IMR-90 (cell line): Measurements from ENCODE around the gene IFIT5. TPM values are rescaled to one million over a fixed set of nuclear protein-coding genes. Genes with fewer than 3 reads are reported as not detected.

ENCODE experiments used
- ATAC-seq: fragments of 200-7000 bp; cut with Tn5 transposase; 2 replicates; pipeline ENCODE4 v1.9.1; 2020; ENCODE audit warnings: low read depth, mild to moderate bottlenecking, moderate library complexity
- BruUV-seq: library from RNA; stranded (reverse); fragments of 400-500 nt; replicated peaks from 2 replicates; lab custom pipeline; 2021; lab: Mats Ljungman, UMichigan
- CTCF ChIA-PET: fragments of 300-600 bp; formaldehyde crosslinking; extraction: SDS; loops from one replicate; lab custom pipeline; 2021; ENCODE audit warnings: antibody characterized with exemption; lab: Yijun Ruan, JAX
- POLR2A ChIA-PET: fragments of 300-600 bp; sonication (Branson Sonifier 250); formaldehyde crosslinking; loops from one replicate; lab custom pipeline; 2022; ENCODE audit warnings: antibody characterized with exemption; ENCODE audit not compliant: unreplicated experiment; lab: Charles Lee
- DNase-seq: peaks from one replicate; pipeline ENCODE4 v3.0.0; 2013
- H2AFZ ChIP-seq: replicated peaks from 2 replicates; pipeline ENCODE3; 2013; ENCODE audit warnings: low read length, mild to moderate bottlenecking; ENCODE audit not compliant: poor library complexity
- H2AK5ac ChIP-seq: 2 replicates; pipeline ENCODE4 v1.6.1; 2013; ENCODE audit warnings: low read depth, low read length, inconsistent platforms
- H2AK9ac ChIP-seq: replicated peaks from 2 replicates; pipeline ENCODE3; 2013; ENCODE audit warnings: mild to moderate bottlenecking, low read depth, low read length, moderate library complexity; ENCODE audit not compliant: poor library complexity
- H2BK120ac ChIP-seq: 2 replicates; pipeline ENCODE4 v1.6.1; 2013; ENCODE audit warnings: low read depth, low read length, inconsistent platforms
- H2BK15ac ChIP-seq: 3 replicates; pipeline ENCODE4 v1.6.1; 2013; ENCODE audit warnings: low read depth, low read length, inconsistent platforms
- H2BK20ac ChIP-seq: 2 replicates; pipeline ENCODE4 v1.6.1; 2013; ENCODE audit warnings: low read depth, mild to moderate bottlenecking, inconsistent platforms, low read length, moderate library complexity
- H2BK5ac ChIP-seq: 2 replicates; pipeline ENCODE4 v1.6.1; 2013; ENCODE audit warnings: mild to moderate bottlenecking, low read depth, low read length, inconsistent platforms; ENCODE audit not compliant: poor library complexity, severe bottlenecking
- H3K14ac ChIP-seq: replicated peaks from 2 replicates; pipeline ENCODE4 v1.6.1; 2013; ENCODE audit warnings: low read depth, low read length, inconsistent platforms
- H3K18ac ChIP-seq: 2 replicates; pipeline ENCODE4 v1.6.1; 2013; ENCODE audit warnings: low read depth, low read length, control low read depth
- H3K23ac ChIP-seq: 2 replicates; pipeline ENCODE4 v1.6.1; 2013; ENCODE audit warnings: low read depth, low read length, inconsistent platforms
- H3K27ac ChIP-seq: 2 replicates; pipeline ENCODE4 v1.5.1; 2013; ENCODE audit warnings: mild to moderate bottlenecking, control low read depth, low read length; ENCODE audit not compliant: insufficient read depth
- H3K27me3 ChIP-seq: 2 replicates; pipeline ENCODE4 v1.6.1; 2013; ENCODE audit warnings: low read length; ENCODE audit not compliant: control insufficient read depth, insufficient read depth
- H3K36me3 ChIP-seq: 2 replicates; pipeline ENCODE4 v1.6.1; 2013; ENCODE audit warnings: low read length, mixed read lengths; ENCODE audit not compliant: control insufficient read depth, insufficient read depth
- H3K4ac ChIP-seq: 2 replicates; pipeline ENCODE4 v1.6.1; 2013; ENCODE audit warnings: low read depth, low read length, inconsistent platforms
- H3K4me1 ChIP-seq: 2 replicates; pipeline ENCODE4 v1.6.1; 2013; ENCODE audit warnings: low read length, mixed read lengths; ENCODE audit not compliant: control insufficient read depth, insufficient read depth
- H3K4me2 ChIP-seq: 2 replicates; pipeline ENCODE4 v1.6.1; 2013; ENCODE audit warnings: low read depth, mild to moderate bottlenecking, control low read depth, low read length, moderate library complexity
- H3K4me3 ChIP-seq: 2 replicates; pipeline ENCODE4 v1.5.1; 2013; ENCODE audit warnings: low read depth, mild to moderate bottlenecking, control low read depth, low read length, moderate library complexity; ENCODE audit not compliant: insufficient read depth
- H3K56ac ChIP-seq: 2 replicates; pipeline ENCODE4 v1.6.1; 2013; ENCODE audit warnings: low read length, inconsistent platforms; ENCODE audit not compliant: insufficient read depth; ENCODE audit errors: extremely low read depth
- H3K79me1 ChIP-seq, 2 experiments: 2 replicates each; pipeline ENCODE4 v1.6.1; 2013; ENCODE audit warnings: low read length in 2 of 2, inconsistent platforms in 1 of 2, low read depth in 1 of 2
- H3K9ac ChIP-seq: 2 replicates; pipeline ENCODE4 v1.6.1; 2013; ENCODE audit warnings: low read depth, low read length, control low read depth
- H3K9me1 ChIP-seq: 2 replicates; pipeline ENCODE4 v1.6.1; 2013; ENCODE audit warnings: low read length, inconsistent platforms; ENCODE audit not compliant: insufficient read depth
- H3K9me3 ChIP-seq: 2 replicates; pipeline ENCODE4 v1.6.1; 2013; ENCODE audit warnings: low read length; ENCODE audit not compliant: control insufficient read depth, insufficient read depth
- H4K20me1 ChIP-seq: 2 replicates; pipeline ENCODE4 v1.6.1; 2013; ENCODE audit warnings: low read length, inconsistent platforms; ENCODE audit not compliant: insufficient read depth
- H4K5ac ChIP-seq: 2 replicates; pipeline ENCODE4 v1.6.1; 2013; ENCODE audit warnings: mild to moderate bottlenecking, low read depth, low read length, control low read depth
- H4K8ac ChIP-seq, 2 experiments: 2 replicates each; pipeline ENCODE4 v1.6.1; 2013; ENCODE audit warnings: low read depth in 2 of 2, low read length in 2 of 2, control low read depth in 1 of 2, inconsistent platforms in 1 of 2
- H4K91ac ChIP-seq: 2 replicates; pipeline ENCODE4 v1.6.1; 2013; ENCODE audit warnings: low read depth, low read length, inconsistent platforms; ENCODE audit not compliant: insufficient read depth
- CEBPB ChIP-seq: IDR thresholded peaks from 2 replicates; pipeline ENCODE4 v1.6.1; 2012; ENCODE audit warnings: low read depth, low read length, improper control_type of control experiment
- CHD1 ChIP-seq: IDR thresholded peaks from 2 replicates; pipeline ENCODE4 v1.6.1; 2012; ENCODE audit warnings: low read depth, low read length, improper control_type of control experiment
- POLR2A ChIP-seq: IDR thresholded peaks from 2 replicates; pipeline ENCODE4 v1.6.1; 2012; ENCODE audit warnings: mild to moderate bottlenecking, low read depth, low read length
- WGBS, 2 experiments: methylation state at CpG; one replicate each; pipeline versions ENCODE4 v1.1.5 to v1.1.7; 2013; ENCODE audit warnings: missing lambda C conversion rate in 2 of 2; ENCODE audit not compliant: insufficient read length in 1 of 2; ENCODE audit errors: extremely low coverage in 2 of 2; 5-methylcytosine and 5-hydroxymethylcytosine counted together
- dilution Hi-C: fragments of 300-500 bp; cut with HindIII; formaldehyde crosslinking; loops from one replicate; pipeline ENCODE4 v1.14.3; 2018; ENCODE audit warnings: low sequenced_read_pairs; ENCODE audit not compliant: unreplicated experiment
- in situ Hi-C: fragments of 300-500 bp; cut with MboI; formaldehyde crosslinking; loops from 3 replicates; pipeline ENCODE4 v1.14.3; 2019; ENCODE audit warnings: low sequenced_read_pairs, inconsistent platforms, mixed read lengths
- intact Hi-C: fragments of 100-400 bp; cut with micrococcal nuclease; formaldehyde crosslinking; loops from 2 replicates; pipeline ENCODE4 v1.10.0; 2022
- polyA plus RNA-seq, 3 experiments: library from polyadenylated mRNA; depleted of rRNA; stranded (reverse); fragments of >200 nt; gene quantifications; 2 replicates each; pipeline ENCODE4 v1.2.3, GENCODE V29; 2012; ENCODE audit warnings: low replicate concordance in 1 of 3
- total RNA-seq: library from RNA; depleted of rRNA; stranded (reverse); fragments of >200 nt; gene quantifications from 2 replicates; pipeline ENCODE4 v1.2.3, GENCODE V29; 2012

IFIT5 gene
- total and polyA plus RNA-seq, 2 of the 4 experiments (the other 2 are of a cell fraction), result 5.2 to 18.1 TPM

DNA sequence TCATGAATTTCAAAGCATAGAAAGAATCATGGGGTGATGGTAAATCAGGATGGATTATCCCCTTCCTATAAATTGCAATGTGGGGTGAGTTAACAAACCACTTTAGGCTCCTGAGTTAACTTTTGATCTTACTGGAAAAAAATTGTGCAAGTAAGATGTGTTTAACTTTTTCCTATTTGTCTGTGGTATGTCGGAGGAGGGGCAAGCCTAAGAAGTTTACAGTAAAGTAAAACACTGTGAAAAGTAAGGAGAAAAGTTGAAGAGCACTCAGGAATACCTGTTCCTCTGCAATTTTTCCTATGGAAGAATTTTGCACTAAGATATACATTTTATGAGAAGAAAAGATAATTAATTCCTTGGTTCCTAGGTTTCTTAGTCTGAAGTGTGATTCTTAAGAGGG lies 44.4 kb downstream of the IFIT5 start:
- H2BK15ac ChIP-seq, result peak overlapping the region; percentile 23; the same call in 1 of the 3 replicates
- no peaks in the 10 kb centered on the region for H3K36me3 ChIP-seq
- H3K9ac ChIP-seq, result no peak overlapping the region
- peak overlapping the region; percentile 15 to 85; a peak in 3 of 4 replicates for H4K8ac ChIP-seq
- no peaks in the 10 kb centered on the region for H3K9me3 ChIP-seq
- peak overlapping the region; percentile 87; the same call in 1 of the 2 replicates for H2BK20ac ChIP-seq
- H3K56ac ChIP-seq, result peak overlapping the region; percentile 82
- H3K4me3 ChIP-seq, result no peak overlapping the region
- 0 out of 2 replicates have a peak, but pooled peaks cover 2% of the 10 kb centered on the region for H3K9me1 ChIP-seq
- no peak for TF ChIP-seq CHD1
- TF ChIP-seq CEBPB, result peak; percentile 17; the same call in 1 of the 2 replicates
- no peak for TF ChIP-seq POLR2A
- H3K18ac ChIP-seq, result peak overlapping the region; percentile 81; the same call in 1 of the 2 replicates
- BruUV-seq, result no TSS peak
- peak overlapping the region; percentile 78; the same call in 1 of the 2 replicates for H3K27ac ChIP-seq
- in situ Hi-C loops (no loop called here), intact Hi-C loops (no loop called here), dilution Hi-C loops (no loop called here)
- H2AK5ac ChIP-seq, result no peak overlapping the region
- H3K14ac ChIP-seq, result peak overlapping the region; percentile 38; the same call in 1 of the 2 replicates
- H2AK9ac ChIP-seq, result no peak overlapping the region
- H4K20me1 ChIP-seq, result no peaks in the 10 kb centered on the region
- CTCF ChIA-PET, result no interaction called here
- peak overlapping the region; percentile 30; the same call in 1 of the 2 replicates for H4K5ac ChIP-seq
- 20% methylated on average over 1 of the region's 1 CpG; no CpG with 5 or more reads in 1 of the 2 experiments for WGBS, 2 experiments
- ATAC-seq, result peak; percentile 77
- no peaks in the 10 kb centered on the region for H3K79me1 ChIP-seq
- POLR2A ChIA-PET, result no interaction called here
- no peak overlapping the region for H2AFZ ChIP-seq
- peak; percentile 25 for DNase-seq
- no peaks in the 10 kb centered on the region for H3K27me3 ChIP-seq
- H4K91ac ChIP-seq, result peak overlapping the region; percentile 60
- peak overlapping the region; percentile 41; the same call in 1 of the 2 replicates for H3K23ac ChIP-seq
- peak overlapping the region; percentile 88 for H2BK120ac ChIP-seq
- peak overlapping the region; percentile 92 for H2BK5ac ChIP-seq
- H3K4ac ChIP-seq, result peak overlapping the region; percentile 62; the same call in 1 of the 2 replicates
- H3K4me2 ChIP-seq, result peak overlapping the region; percentile 75
- peaks cover 6% of the 10 kb centered on the region; the same call in 1 of the 2 replicates for H3K4me1 ChIP-seq
